ENCODE results near the gene RICTOR. TPM values are rescaled to one million over a fixed set of nuclear protein-coding genes. Genes with fewer than 3 reads are reported as not detected.

RICTOR gene
- total and polyA plus RNA-seq, 2 donors (not counting 3 experiments of a cell fraction or from before 2014, with no cell fraction given) = 9.2 to 38.0 TPM

- ChIA-PET POLR2A (no interaction called here), CTCF (no interaction called here)
- H3K4me1 ChIP-seq (ENCODE audit: control insufficient read depth, extremely low read depth, insufficient read depth, low read length) = no peaks in the 10 kb centered on the region
- H3K27ac ChIP-seq (ENCODE audit: insufficient read depth, low read depth, low read length) = no peak overlapping the region
- no peaks in the 10 kb centered on the region for H3K36me3 ChIP-seq (ENCODE audit: control insufficient read depth in 2 of 2, extremely low read depth in 1 of 2, insufficient read depth in 2 of 2, low read length in 2 of 2)
- dilution Hi-C loops (cut with MboI; ENCODE audit: extremely low pct_ligation_motif_present, low sequenced_read_pairs) = no loop called here
- no peak overlapping the region for H2AFZ ChIP-seq (ENCODE audit: low read depth, low read length)
- H3K9me3 ChIP-seq (replicated peaks; ENCODE audit: control insufficient read depth, insufficient read depth, low read length) = no peaks in the 10 kb centered on the region
- H3K27me3 ChIP-seq (ENCODE audit: control insufficient read depth in 2 of 2, insufficient read depth in 2 of 2, low read length in 2 of 2) = no peaks in the 10 kb centered on the region
- no peak overlapping the region for H3K9ac ChIP-seq (replicated peaks; ENCODE audit: extremely low read depth, insufficient read depth, low read length)
- no peak overlapping the region for H3K4me2 ChIP-seq (ENCODE audit: insufficient read depth, low read length)
- TF ChIP-seq CTCF (IDR thresholded peaks at IDR 0.05; ENCODE audit: extremely low read depth in 1 of 2, insufficient read depth in 1 of 2, low read depth in 1 of 2, low read length in 2 of 2) (no peak), POLR2AphosphoS5 (IDR thresholded peaks at IDR 0.05; ENCODE audit: insufficient read depth, low read depth, low read length) (no peak), POLR2A (IDR thresholded peaks at IDR 0.05; ENCODE audit: low read depth, low read length) (no peak), EZH2 (IDR thresholded peaks at IDR 0.05; ENCODE audit: borderline replicate concordance, low read depth, low read length, severe bottlenecking) (no peak), GATA2 (IDR thresholded peaks at IDR 0.05; ENCODE audit: insufficient read depth, insufficient read length, low read depth, low read length) (no peak), MAX (IDR thresholded peaks at IDR 0.05; ENCODE audit: insufficient read depth, insufficient read length) (no peak), FOS (IDR thresholded peaks at IDR 0.05; ENCODE audit: borderline replicate concordance, insufficient read depth, low read length) (no peak), JUN (IDR thresholded peaks at IDR 0.05; ENCODE audit: borderline replicate concordance, insufficient read depth, insufficient read length, low read depth) (no peak), MYC (IDR thresholded peaks at IDR 0.05; ENCODE audit: low read depth, low read length) (no peak)
- H3K4me3 ChIP-seq (replicated peaks in 1 of 3; ENCODE audit: insufficient read depth in 1 of 3, low read depth in 1 of 3, low read length in 3 of 3) = no peak overlapping the region
- FAIRE-seq (no peak), DNase-seq (ENCODE audit: low read depth, low spot score) (no peak)
- no peaks in the 10 kb centered on the region for H4K20me1 ChIP-seq (replicated peaks; ENCODE audit: control insufficient read depth, extremely low read depth, insufficient read depth, low read length)
- H3K9me1 ChIP-seq (replicated peaks; ENCODE audit: control insufficient read depth, extremely low read depth, insufficient read depth, low read length) = no peaks in the 10 kb centered on the region
- H3K79me2 ChIP-seq (ENCODE audit: control insufficient read depth, insufficient read depth, low read length) = no peaks in the 10 kb centered on the region
- intact Hi-C loops (cut with micrococcal nuclease) = no loop called here
- BruUV-seq (replicated peaks) = no TSS peak
Measured at GRCh38 chr5:38985909-38986452, 88.2 kb downstream of the RICTOR start.
